ENCODE data around the gene WWOX. TPM values are rescaled to one million over a fixed set of nuclear protein-coding genes. Genes with fewer than 3 reads are reported as not detected.

Gene WWOX
- total RNA-seq, 2 experiments from 2014 or later: 19.1 to 23.7 TPM

- DNase-seq: no peak
- H3K36me3 Mint-ChIP-seq (ENCODE audit: low read depth): no peaks in the 10 kb centered on the region
- no peak overlapping the region for H3K27ac Mint-ChIP-seq
- H3K4me3 Mint-ChIP-seq: no peak overlapping the region
- CTCF ChIA-PET: no interaction called here
- H3K27me3 Mint-ChIP-seq: no peaks in the 10 kb centered on the region
- POLR2A ChIA-PET: no interaction called here
- no peak for TF ChIP-seq CTCF (IDR thresholded peaks at IDR 0.05)
- H3K4me1 Mint-ChIP-seq (ENCODE audit: low read depth): no peaks in the 10 kb centered on the region
- ATAC-seq: no peak
- no peaks in the 10 kb centered on the region for H3K9me3 Mint-ChIP-seq
- intact Hi-C loops (cut with micrococcal nuclease): no loop called here
Observed at GRCh38 chr16:78815713-78816112, 716.3 kb downstream of the WWOX start.

- intact Hi-C loops (cut with micrococcal nuclease): no loop called here
- Mint-ChIP-seq H3K4me3 (no peak overlapping the region), H3K27ac (no peak overlapping the region), H3K9me3 (no peaks in the 10 kb centered on the region), H3K4me1 (ENCODE audit: low read depth) (no peaks in the 10 kb centered on the region), H3K36me3 (ENCODE audit: low read depth) (no peaks in the 10 kb centered on the region), H3K27me3 (no peaks in the 10 kb centered on the region)
- TF ChIP-seq CTCF (IDR thresholded peaks at IDR 0.05): no peak
- ChIA-PET POLR2A (no interaction called here), CTCF (no interaction called here)
- ATAC-seq (no peak), DNase-seq (no peak)
Observed at GRCh38 chr16:78816499-78817195, 717.2 kb downstream of the WWOX start.

- Mint-ChIP-seq H3K27me3 (no peaks in the 10 kb centered on the region), H3K4me1 (ENCODE audit: low read depth) (no peaks in the 10 kb centered on the region), H3K9me3 (no peaks in the 10 kb centered on the region), H3K4me3 (no peak overlapping the region), H3K36me3 (ENCODE audit: low read depth) (no peaks in the 10 kb centered on the region), H3K27ac (no peak overlapping the region)
- CTCF ChIA-PET: no interaction called here
- TF ChIP-seq CTCF (IDR thresholded peaks at IDR 0.05): no peak
- POLR2A ChIA-PET: no interaction called here
- ATAC-seq: no peak
- intact Hi-C loops (cut with micrococcal nuclease): no loop called here
- DNase-seq: no peak
Observed at GRCh38 chr16:78817200-78817739, 717.8 kb downstream of the WWOX start.

GRCh38 chr16:78821335-78821734, 721.9 kb downstream of the WWOX start:
- DNase-seq: no peak
- H3K27ac Mint-ChIP-seq: no peak overlapping the region
- intact Hi-C loops (cut with micrococcal nuclease): no loop called here
- ChIA-PET CTCF (no interaction called here), POLR2A (no interaction called here)
- TF ChIP-seq CTCF (IDR thresholded peaks at IDR 0.05): no peak
- ATAC-seq: no peak
- H3K4me1 Mint-ChIP-seq (ENCODE audit: low read depth): no peaks in the 10 kb centered on the region
- no peak overlapping the region for H3K4me3 Mint-ChIP-seq
- no peaks in the 10 kb centered on the region for H3K36me3 Mint-ChIP-seq (ENCODE audit: low read depth)
- H3K9me3 Mint-ChIP-seq: no peaks in the 10 kb centered on the region
- H3K27me3 Mint-ChIP-seq: no peaks in the 10 kb centered on the region

- intact Hi-C loops (cut with micrococcal nuclease): no loop called here
- Mint-ChIP-seq H3K4me3 (no peak overlapping the region), H3K9me3 (no peaks in the 10 kb centered on the region), H3K27ac (no peak overlapping the region), H3K4me1 (ENCODE audit: low read depth) (no peaks in the 10 kb centered on the region), H3K27me3 (no peaks in the 10 kb centered on the region), H3K36me3 (ENCODE audit: low read depth) (no peaks in the 10 kb centered on the region)
- ATAC-seq (no peak), DNase-seq (no peak)
- TF ChIP-seq CTCF (IDR thresholded peaks at IDR 0.05): no peak
- POLR2A ChIA-PET: no interaction called here
- CTCF ChIA-PET: no interaction called here
Observed at GRCh38 chr16:78822509-78822908, 723.1 kb downstream of the WWOX start.

Measured in activated CD8-positive, alpha-beta T cell treated with anti-CD3 and anti-CD28 coated beads for 36 hours (primary cell).